Osteocyte (in vitro differentiated cells): ENCODE results near the gene RSPO3. TPM values are rescaled to one million over a fixed set of nuclear protein-coding genes. Genes with fewer than 3 reads are reported as not detected.

Experiments
- DNase-seq: peaks from one replicate; pipeline ENCODE4 v3.0.0; 2021; ENCODE audit warnings: mixed read lengths; ENCODE audit not compliant: unreplicated experiment; ENCODE audit errors: extremely low spot score
- H3K27ac Mint-ChIP-seq: one replicate; pipeline ENCODE4 v1.8.0; 2021; ENCODE audit warnings: mild to moderate bottlenecking, mixed read lengths; ENCODE audit not compliant: unreplicated experiment
- H3K27me3 Mint-ChIP-seq: one replicate; pipeline ENCODE4 v1.8.0; 2021; ENCODE audit warnings: mixed read lengths; ENCODE audit not compliant: unreplicated experiment
- H3K36me3 Mint-ChIP-seq: one replicate; pipeline ENCODE4 v1.8.0; 2021; ENCODE audit warnings: mixed read lengths; ENCODE audit not compliant: unreplicated experiment
- H3K4me1 Mint-ChIP-seq: one replicate; pipeline ENCODE4 v1.8.0; 2021; ENCODE audit warnings: mixed read lengths; ENCODE audit not compliant: unreplicated experiment
- H3K4me3 Mint-ChIP-seq: one replicate; pipeline ENCODE4 v1.8.0; 2021; ENCODE audit warnings: mild to moderate bottlenecking, moderate library complexity, mixed read lengths; ENCODE audit not compliant: unreplicated experiment
- H3K9me3 Mint-ChIP-seq: one replicate; pipeline ENCODE4 v1.8.0; 2021; ENCODE audit warnings: mixed read lengths; ENCODE audit not compliant: unreplicated experiment
- CTCF ChIP-seq: fragments of 200-600 bp; sonication (generic); IDR thresholded peaks from 2 replicates; pipeline ENCODE4 v1.5.0; 2021; ENCODE audit warnings: antibody characterized with exemption, mild to moderate bottlenecking, moderate library complexity
- total RNA-seq: library from RNA; stranded (reverse); gene quantifications from 2 replicates; pipeline ENCODE4 v1.2.1, GENCODE V29; 2021

The RSPO3 gene
- total RNA-seq, 1 donor from 2014 or later: 4.5 TPM

DNA sequence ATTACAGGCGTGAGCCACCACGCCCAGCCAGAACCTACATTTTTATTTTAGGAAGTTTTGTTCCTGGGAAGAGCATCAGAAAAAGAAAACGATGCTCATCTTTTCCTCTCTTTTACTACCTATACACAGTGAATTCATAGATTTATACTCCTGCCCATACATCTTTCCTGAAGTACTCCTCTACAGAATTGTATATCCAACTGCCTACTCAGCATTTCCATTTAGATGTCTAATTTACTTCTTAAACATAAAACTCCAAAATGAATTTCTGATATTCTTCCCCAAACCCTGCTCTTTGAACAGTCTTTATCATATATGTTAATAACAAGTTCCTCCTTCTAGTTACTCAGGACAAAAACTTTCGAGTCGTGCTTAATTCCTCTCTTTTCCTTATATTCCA, 39.8 kb upstream of the RSPO3 start:
- no peak for DNase-seq
- Mint-ChIP-seq H3K27me3 (no peaks in the 10 kb centered on the region), H3K4me1 (peaks cover 25% of the 10 kb centered on the region), H3K9me3 (no peaks in the 10 kb centered on the region), H3K27ac (no peak overlapping the region), H3K36me3 (no peaks in the 10 kb centered on the region), H3K4me3 (no peak overlapping the region)
- TF ChIP-seq CTCF: no peak

- no peak for TF ChIP-seq CTCF
- H3K36me3 Mint-ChIP-seq: no peaks in the 10 kb centered on the region
- peaks cover 25% of the 10 kb centered on the region for H3K4me1 Mint-ChIP-seq
- no peaks in the 10 kb centered on the region for H3K27me3 Mint-ChIP-seq
- H3K9me3 Mint-ChIP-seq: no peaks in the 10 kb centered on the region
- no peak overlapping the region for H3K27ac Mint-ChIP-seq
- no peak for DNase-seq
- H3K4me3 Mint-ChIP-seq: no peak overlapping the region
These were observed 38.8 kb upstream of the RSPO3 start for GRCh38 chr6:127079681-127080080.

DNA sequence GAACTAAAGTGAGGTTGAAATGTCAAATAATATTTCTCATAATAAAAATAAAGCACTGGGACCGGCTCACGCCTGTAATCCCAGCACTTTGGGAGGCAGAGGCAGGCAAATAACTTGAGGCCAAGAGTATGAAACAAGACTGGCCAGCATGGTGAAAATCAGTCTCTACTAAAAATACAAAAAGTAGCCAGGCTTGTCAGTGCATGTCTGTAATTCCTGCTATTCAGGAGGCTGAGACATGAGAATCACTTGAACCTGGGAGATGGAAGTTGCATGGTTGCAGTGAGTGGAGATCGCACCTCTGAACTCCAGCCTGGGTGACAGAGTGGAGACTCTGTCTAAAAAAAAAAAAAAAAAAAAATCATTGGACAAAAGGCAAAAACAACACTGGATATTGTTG, 38.4 kb upstream of the RSPO3 start:
- Mint-ChIP-seq H3K27me3 (no peaks in the 10 kb centered on the region), H3K4me1 (peaks cover 25% of the 10 kb centered on the region), H3K9me3 (no peaks in the 10 kb centered on the region)

GRCh38 chr6:127083231-127083962, 35.1 kb upstream of the RSPO3 start:
- no peak for DNase-seq
- no peaks in the 10 kb centered on the region for H3K27me3 Mint-ChIP-seq
- H3K4me1 Mint-ChIP-seq: peaks cover 4% of the 10 kb centered on the region
- no peak overlapping the region for H3K27ac Mint-ChIP-seq
- no peaks in the 10 kb centered on the region for H3K9me3 Mint-ChIP-seq
- no peak overlapping the region for H3K4me3 Mint-ChIP-seq
- no peak for TF ChIP-seq CTCF
- no peaks in the 10 kb centered on the region for H3K36me3 Mint-ChIP-seq

More for the DNA sequence above, 38.4 kb upstream of the RSPO3 start:
- TF ChIP-seq CTCF: no peak
- H3K4me3 Mint-ChIP-seq: no peak overlapping the region
- H3K27ac Mint-ChIP-seq: no peak overlapping the region
- DNase-seq: no peak
- H3K36me3 Mint-ChIP-seq: no peaks in the 10 kb centered on the region

DNA sequence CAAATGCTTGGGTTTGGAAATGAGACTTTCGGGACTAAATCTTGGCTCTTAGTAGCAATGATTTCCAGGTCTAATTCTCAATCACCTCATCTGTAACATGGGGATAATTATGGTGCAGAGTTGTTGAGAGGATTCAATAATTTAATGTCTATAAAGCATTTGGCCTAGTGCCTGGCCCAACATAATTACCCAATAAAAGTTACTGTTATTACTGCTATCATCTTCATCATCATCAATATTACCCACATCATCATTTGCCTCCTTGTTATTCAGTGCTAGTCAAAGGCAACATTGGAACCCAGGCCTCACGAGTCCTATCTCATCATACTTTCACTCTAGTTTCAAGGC, 34.5 kb upstream of the RSPO3 start:
- no peak for DNase-seq
- Mint-ChIP-seq H3K9me3 (no peaks in the 10 kb centered on the region), H3K4me1 (peaks cover 4% of the 10 kb centered on the region), H3K27me3 (no peaks in the 10 kb centered on the region), H3K27ac (no peak overlapping the region), H3K4me3 (no peak overlapping the region), H3K36me3 (no peaks in the 10 kb centered on the region)
- TF ChIP-seq CTCF: no peak
